Stimulated activated CD4-positive, alpha-beta T cell treated with anti-CD3 and anti-CD28 coated beads, Interleukin-12 subunit alpha, Interleukin-12 subunit beta, amount 100 ng/mL, for 48 hours (primary cell): ENCODE results near the gene DNAH11.
"Not testable (repeated sequence)": the region's sequence is repeated elsewhere in the genome, so short reads cannot be mapped to it uniquely, and the experiment has no call there.

Experiments used
- DNase-seq, 3 donors: peaks; one replicate each; pipeline ENCODE4 v3.0.0-alpha.2; 2020; ENCODE audit warnings: low read depth in 2 of 3, low spot score in 1 of 3

DNAH11 gene

GRCh38 chr7:21542891-21543527 lies at the start of gene DNAH11:
Gene DNAH11 (plus strand): TSS chr7:21543039. CDS start chr7:21543246, 207 bp downstream.
- peak; percentile 7 to 23 (median 18) for DNase-seq

GRCh38 chr7:21495731-21496130 lies 47.1 kb upstream of the DNAH11 start:
- no peak for DNase-seq

GRCh38 chr7:21497072-21497471 lies 45.8 kb upstream of the DNAH11 start:
- DNase-seq: no peak

GRCh38 chr7:21500117-21500832 lies 42.6 kb upstream of the DNAH11 start:
- DNase-seq: no peak

- DNase-seq: no peak
Observed at GRCh38 chr7:21504021-21504420, 38.8 kb upstream of the DNAH11 start.

- peak in 2 of 3 donors; percentile 6 to 32 for DNase-seq
Observed at GRCh38 chr7:21507627-21508343, 35.1 kb upstream of the DNAH11 start.

- DNase-seq: no peak
Observed at GRCh38 chr7:21508538-21508937, 34.3 kb upstream of the DNAH11 start.

- no peak for DNase-seq
Observed at GRCh38 chr7:21514062-21514461, 28.8 kb upstream of the DNAH11 start.

GRCh38 chr7:21524680-21525079 lies 18.2 kb upstream of the DNAH11 start:
- no peak for DNase-seq

- DNase-seq: no peak
Observed at GRCh38 chr7:21526007-21526406, 16.8 kb upstream of the DNAH11 start.

GRCh38 chr7:21526448-21526847 lies 16.4 kb upstream of the DNAH11 start:
- DNase-seq: no peak

GRCh38 chr7:21532485-21532884 lies 10.4 kb upstream of the DNAH11 start:
- not testable (repeated sequence) for DNase-seq

- not testable (repeated sequence) for DNase-seq
Observed at GRCh38 chr7:21533646-21534045, 9.2 kb upstream of the DNAH11 start.

- DNase-seq: not testable (repeated sequence)
Observed at GRCh38 chr7:21536445-21537118, 6.3 kb upstream of the DNAH11 start.

GRCh38 chr7:21538936-21539495 lies 3.8 kb upstream of the DNAH11 start:
- no peak for DNase-seq

- peak in 1 of 3 donors; percentile 2 for DNase-seq
Observed at GRCh38 chr7:21543528-21544302, 876 bp downstream of the DNAH11 start.

GRCh38 chr7:21544303-21544656 lies 1.4 kb downstream of the DNAH11 start:
- DNase-seq: no peak

- no peak for DNase-seq
Observed at GRCh38 chr7:21544715-21545114, 1.9 kb downstream of the DNAH11 start.

- DNase-seq: no peak
Observed at GRCh38 chr7:21547501-21547900, 4.7 kb downstream of the DNAH11 start.

- DNase-seq: no peak
Observed at GRCh38 chr7:21548491-21548890, 5.7 kb downstream of the DNAH11 start.
